NCI-H510A (cell line): ENCODE data around the gene IGLON5.

Source experiments
- DNase-seq: peaks from one replicate; lab custom pipeline; 2025; lab: John Stamatoyannopoulos, UW

Gene IGLON5

DNA sequence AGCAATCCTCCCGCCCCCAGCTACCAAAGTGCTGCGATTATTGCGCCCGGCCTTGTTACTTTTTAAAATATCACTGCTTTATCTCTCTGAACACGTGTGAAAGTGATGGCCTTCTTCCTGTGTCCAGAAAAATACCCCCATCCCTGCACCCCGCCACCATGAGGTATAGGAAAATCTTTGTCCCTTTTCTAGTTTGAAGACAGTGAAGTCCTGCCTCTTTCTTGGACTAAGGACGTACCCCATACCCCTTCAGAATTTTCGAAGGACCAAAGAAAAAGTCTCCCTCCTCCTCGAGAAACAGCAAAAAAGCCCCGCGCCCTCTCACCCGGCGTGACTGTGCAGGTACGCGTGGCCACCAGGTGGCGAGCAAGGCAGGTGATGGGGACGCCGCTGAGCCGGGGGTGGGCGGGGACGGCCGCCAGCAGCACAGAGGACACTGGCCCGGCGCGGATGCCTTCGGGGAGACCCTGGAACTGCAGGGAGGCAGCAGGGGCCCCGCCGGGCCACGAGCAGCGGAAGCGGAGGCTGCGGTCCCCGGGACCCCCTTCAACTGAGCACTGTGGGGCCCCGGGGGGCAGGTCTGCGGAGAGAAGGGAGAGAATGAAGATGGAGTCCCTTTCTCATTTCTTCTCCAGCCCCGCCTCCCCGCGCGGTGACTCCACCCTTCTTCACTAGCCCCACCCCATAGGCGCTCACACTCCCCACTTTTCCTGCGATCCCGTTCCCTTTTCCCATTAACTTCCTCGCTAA, 27.3 kb downstream of the IGLON5 start:
- DNase-seq, result no peak

- DNase-seq, result no peak
Observed at GRCh38 chr19:51339313-51339686, 27.9 kb downstream of the IGLON5 start.

DNA sequence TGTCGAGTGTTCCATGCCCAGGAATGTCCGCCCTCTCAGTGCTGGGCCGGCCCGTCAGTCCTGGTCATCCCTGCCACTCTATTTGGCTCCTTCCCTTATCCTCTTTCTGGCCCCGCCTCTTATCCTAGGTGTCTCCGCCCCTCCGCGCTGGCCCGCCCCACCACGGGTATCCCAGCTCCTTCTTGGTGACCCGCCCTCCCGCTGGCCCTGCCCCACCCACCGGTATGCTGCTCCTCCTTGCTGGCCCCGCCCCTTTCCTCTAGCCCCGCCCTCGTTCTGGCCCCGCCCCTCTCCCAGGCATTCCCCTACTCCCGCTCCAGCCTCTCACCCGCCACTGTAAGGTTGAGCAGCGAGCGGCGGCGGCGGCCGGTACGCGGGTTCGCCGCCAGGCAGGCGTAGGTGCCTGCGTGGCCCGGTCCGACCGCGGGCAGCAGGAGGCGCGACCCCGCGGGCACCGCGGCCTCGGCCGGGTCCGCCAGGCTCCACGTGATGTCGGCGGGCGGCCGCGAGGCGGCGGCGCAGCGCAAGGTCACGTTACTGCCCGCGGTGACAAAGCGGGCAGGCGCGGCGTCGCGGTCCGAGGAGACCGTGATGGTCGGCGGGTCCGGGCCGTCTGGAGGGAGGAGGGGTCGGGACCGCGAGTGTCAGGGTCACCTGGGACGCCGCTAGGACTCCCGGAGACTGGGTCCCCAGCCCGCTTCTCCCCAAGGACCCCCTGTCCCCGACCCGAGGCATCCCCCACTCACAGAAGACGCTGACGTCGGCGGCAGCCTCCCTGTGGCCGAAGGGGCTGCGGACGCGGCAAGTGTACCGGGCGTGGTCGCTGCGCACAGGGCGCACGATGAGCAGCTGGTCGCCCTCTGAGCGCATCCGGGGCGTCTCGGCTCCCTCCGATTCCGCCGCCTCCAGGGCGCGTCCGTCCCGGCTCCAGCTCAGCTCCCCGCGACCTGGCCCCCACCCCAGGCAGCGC, 28.5 kb downstream of the IGLON5 start:
- no peak for DNase-seq

DNA sequence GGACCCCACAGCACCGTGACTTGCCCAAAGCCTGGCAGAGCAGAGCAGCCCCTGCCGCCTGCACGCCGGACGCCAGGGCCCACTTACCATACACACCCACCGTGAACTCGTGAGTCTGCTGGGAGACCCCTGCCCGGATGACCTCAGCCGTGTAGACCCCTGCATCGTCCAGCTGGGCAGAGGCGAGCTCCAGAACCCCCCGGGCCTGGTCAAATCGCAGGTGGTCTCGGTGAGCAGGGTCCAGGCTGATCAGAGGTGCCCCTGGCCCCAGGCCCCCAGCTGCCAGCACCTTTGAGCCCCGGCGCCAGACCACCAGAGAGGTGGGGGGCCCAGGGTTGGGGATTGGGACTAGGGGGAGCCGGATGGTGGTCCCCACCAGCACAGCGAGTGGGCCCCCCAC, 29.6 kb downstream of the IGLON5 start:
- DNase-seq, result no peak

DNA sequence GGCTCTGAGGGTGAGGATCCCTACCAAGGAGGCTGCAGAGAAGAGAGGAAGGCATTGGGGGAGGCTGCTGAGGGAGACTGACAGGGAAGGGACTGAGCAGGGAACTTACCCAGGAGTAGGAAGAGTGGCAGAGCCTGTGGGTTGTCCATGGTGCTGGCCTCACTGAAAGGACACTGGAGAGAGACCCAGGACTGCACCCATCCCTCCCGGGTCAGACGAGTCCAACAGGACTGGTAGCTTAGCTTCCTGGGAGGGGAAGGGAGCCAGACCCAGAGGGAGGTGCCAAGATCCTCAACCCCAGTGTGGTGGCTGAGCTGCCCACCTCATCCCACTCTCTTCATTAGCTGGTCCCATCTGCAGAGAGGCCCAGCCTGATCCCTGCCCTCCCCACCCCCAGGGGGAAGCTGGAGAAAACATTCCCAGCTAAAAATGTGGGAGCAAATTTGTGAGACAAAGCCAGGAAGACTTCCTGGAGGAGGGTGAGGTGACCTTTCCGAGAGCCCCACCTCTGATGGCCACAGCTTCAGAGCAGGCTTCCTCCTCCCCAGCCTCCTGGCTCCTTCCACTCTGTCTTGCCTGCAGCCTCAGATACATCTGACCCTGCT, 30.6 kb downstream of the IGLON5 start, which contains the start of gene VSIG10L:
TSS of gene VSIG10L (minus strand) at position 164 of the 605 bp plus-strand sequence. CDS start at position 149, 15 bp downstream.
- no peak for DNase-seq

DNA sequence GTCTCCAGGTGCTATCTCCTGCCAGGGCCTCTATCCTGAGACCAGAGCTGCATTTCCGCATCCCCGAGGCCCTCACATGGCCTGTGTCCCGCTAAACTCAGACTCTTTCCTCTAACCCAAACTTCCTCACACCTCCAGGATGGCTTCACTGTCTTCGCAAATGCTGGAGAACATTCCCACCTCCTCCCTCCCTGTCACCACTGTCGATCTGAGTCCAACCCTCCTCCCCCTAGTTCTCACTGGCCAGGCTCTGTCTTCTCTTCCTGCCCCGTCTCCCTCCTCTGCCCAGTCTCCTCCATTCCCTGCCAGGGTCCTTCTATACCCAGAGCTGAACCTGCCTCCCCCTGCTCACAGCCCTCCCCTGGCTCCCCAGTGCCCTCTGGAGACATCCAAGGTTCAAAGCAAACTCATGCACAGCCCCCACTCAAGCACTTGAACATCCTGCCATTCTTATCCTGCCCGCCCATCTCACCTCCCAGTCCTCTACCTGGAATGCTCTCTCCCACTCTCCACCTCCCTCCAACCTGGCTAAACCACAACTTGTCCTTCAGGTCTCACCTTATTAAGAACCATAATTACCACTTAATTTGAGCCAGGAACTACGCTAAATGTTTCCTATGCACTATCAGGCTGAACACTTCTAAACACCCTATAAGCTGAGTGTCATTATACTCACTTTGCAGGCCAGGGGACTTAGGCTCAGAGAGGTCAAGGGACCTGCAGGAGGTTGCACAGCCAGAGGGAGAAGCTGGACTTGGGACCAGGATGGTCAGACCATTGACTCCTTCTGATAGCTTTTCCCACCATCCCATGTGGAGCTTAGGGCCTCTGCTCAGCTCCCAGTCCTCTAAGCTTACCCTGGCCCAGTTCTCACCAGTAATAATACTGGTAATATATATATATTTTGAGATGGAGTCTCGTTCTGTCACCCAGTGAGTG, 31.5 kb downstream of the IGLON5 start:
- DNase-seq, result no peak

DNA sequence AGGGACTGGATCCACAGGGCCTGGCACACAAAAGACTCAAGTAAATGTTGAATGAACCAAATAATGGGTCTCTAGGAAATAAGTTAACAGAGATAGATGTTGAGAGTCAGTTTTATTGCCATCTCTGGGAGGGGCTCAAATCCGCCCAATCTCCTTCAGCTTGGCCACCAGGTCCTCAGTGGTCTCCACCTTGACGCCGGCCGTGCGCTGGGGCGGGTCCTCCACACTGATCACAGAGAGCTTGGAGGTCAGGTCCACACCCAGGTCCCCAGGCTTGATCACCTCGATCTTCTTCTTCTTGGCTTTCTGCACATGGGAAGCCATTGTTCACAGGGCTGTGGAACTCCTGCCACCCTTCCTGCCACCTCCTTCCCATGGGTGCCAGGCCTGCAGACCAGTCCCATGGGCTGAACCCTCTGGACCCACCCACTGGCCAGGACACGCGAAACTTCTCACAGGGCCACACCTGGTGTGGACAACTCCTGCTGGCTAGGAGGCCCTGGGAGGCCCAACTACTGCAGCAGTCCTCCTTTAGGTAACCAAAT, 33.7 kb downstream of the IGLON5 start:
- DNase-seq, result no peak

- no peak for DNase-seq
Observed at GRCh38 chr19:51346742-51347141, 35.3 kb downstream of the IGLON5 start.

- DNase-seq, result no peak
Observed at GRCh38 chr19:51347209-51347928, 35.9 kb downstream of the IGLON5 start.

DNA sequence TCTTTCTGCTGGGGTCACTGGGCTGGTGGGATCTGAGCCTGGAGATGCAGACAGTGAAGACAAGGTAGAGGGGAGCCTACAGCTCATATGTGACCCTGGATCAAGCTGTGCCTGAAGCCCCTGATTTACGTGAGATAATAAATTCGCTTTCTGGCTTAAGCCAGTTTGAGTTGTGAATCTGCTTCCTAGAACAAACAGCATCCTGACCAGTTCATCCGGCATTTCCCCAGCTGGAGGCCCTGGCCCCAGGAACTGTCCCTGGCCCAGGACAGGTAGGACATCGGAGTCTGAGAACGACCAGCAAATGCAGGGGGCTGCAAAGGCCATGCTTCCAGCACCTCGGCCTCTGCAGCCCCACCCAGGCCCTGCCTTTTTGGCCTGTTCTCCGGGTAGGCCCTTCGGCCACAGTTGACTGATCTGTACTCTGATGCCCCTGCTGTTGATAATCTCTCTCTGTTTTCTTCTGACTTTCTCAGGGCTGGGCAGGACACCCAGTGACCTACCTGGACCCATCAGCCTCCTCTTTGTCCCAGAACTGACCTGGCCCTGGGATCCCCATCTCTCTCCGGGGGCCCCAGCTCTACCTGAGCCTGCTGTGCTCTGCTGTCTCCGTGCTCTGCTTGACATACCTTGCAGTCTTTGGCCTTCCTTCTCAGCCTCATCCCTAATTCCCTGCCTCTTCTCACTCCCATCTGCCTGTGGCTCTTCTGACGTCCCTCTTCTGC, 40.0 kb downstream of the IGLON5 start:
- no peak for DNase-seq

- DNase-seq, result no peak
Observed at GRCh38 chr19:51352783-51353360, 41.4 kb downstream of the IGLON5 start.

DNA sequence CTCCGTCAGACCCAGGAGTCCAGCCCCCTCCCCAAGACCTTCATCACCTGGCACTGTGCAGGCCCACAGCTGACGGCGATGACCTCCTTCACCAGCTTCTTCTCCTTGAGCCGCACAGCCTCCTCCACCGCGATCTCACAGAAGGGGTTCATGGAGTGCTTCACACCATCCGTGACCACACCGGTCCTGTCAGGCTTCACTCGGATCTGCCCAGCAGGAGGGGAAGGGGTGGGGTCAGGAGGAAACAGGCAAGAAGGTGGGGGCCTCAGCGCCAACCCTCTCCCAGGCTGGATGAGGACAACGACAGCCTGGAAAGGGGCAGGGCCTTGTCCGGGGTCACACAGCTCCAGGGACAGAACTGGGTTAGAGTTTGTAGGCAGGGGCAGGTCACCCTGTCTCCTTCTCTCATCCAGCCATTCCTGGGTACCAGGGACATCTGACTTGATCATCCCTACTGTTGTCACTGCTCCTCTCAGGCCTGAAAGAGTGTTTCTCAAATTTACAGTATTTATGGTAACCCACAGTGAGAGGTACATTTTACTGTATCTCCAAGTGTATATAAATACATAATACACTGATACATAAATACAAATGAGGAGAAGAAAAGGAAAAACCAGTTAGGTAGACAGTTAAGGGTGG, 42.8 kb downstream of the IGLON5 start:
- no peak for DNase-seq

- no peak for DNase-seq
Observed at GRCh38 chr19:51354742-51355148, 43.3 kb downstream of the IGLON5 start.

- DNase-seq, result no peak
Observed at GRCh38 chr19:51356159-51356801, 44.8 kb downstream of the IGLON5 start.

- no peak for DNase-seq
Observed at GRCh38 chr19:51357952-51358351, 46.5 kb downstream of the IGLON5 start.

- DNase-seq, result no peak
Observed at GRCh38 chr19:51359294-51359693, 47.9 kb downstream of the IGLON5 start.

GRCh38 chr19:51361239-51361638, 49.8 kb downstream of the IGLON5 start:
- no peak for DNase-seq
